HCT116 (cell line): ENCODE data around the gene CNTNAP2.

Experiments used
- CEBPB ChIP-seq: IDR thresholded peaks from 2 replicates; pipeline ENCODE4 v1.6.1; 2012; ENCODE audit warnings: low read depth
- CTCF ChIP-seq, 3 experiments: fragments of 200-600 bp in 1 of 3; sonication (generic) in 1 of 3; IDR thresholded peaks in 2 of 3; conservative IDR thresholded peaks in 1 of 3; 2 replicates each; pipeline ENCODE4 v1.5.1; 2012 to 2017; ENCODE audit warnings: low read depth in 2 of 3, low read length in 2 of 3, antibody characterized with exemption in 1 of 3, borderline replicate concordance in 1 of 3, control low read depth in 1 of 3, mild to moderate bottlenecking in 1 of 3, mixed read lengths in 1 of 3, mixed run types in 1 of 3, moderate library complexity in 1 of 3; ENCODE audit not compliant: insufficient read depth in 1 of 3
- EZH2 ChIP-seq: fragments of 200-600 bp; sonication (generic); IDR thresholded peaks from 2 replicates; pipeline ENCODE4 v1.6.1; 2017; ENCODE audit warnings: antibody characterized with exemption, mixed run types
- EZH2phosphoT487 ChIP-seq: fragments of 200-600 bp; IDR thresholded peaks from 2 replicates; pipeline ENCODE4 v1.6.1; 2018; ENCODE audit warnings: antibody characterized with exemption, borderline replicate concordance
- MAX ChIP-seq: IDR thresholded peaks from 2 replicates; pipeline ENCODE4 v1.6.1; 2012
- POLR2A ChIP-seq: IDR thresholded peaks from 2 replicates; pipeline ENCODE4 v1.7.0; 2011; ENCODE audit warnings: borderline replicate concordance; ENCODE audit not compliant: insufficient read depth, insufficient read length; ENCODE audit errors: extremely low read depth
- POLR2AphosphoS5 ChIP-seq: IDR thresholded peaks from 2 replicates; pipeline ENCODE4 v1.6.1; 2011; ENCODE audit warnings: mild to moderate bottlenecking, low read depth, low read length, moderate library complexity
- RAD21 ChIP-seq: IDR thresholded peaks from 2 replicates; pipeline ENCODE4 v1.6.1; 2012; ENCODE audit warnings: low read depth, mild to moderate bottlenecking
- REST ChIP-seq: IDR thresholded peaks from 2 replicates; pipeline ENCODE4 v1.6.1; 2012; ENCODE audit warnings: low read depth

DNA sequence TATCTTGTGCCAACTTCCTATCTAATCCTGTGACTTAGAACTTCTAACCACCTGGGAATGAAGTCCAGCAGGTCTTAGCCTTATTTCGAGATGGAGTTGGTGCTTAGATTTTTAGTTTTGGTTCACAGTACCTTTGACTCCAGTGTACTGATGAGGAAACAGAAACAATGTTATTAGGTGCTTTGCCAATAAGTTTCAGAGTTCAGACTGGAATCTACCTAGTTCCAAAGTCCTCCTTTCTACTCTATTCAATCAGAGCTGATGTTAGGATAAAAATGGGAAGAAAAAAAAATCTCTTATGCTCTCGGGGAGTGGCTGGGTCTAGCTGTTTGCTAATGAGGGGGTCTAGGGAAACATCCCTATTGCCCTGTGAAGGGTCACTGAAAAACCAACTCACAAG lies 1867.7 kb downstream of the CNTNAP2 start:
- TF ChIP-seq EZH2phosphoT487 (no peak), CTCF (IDR thresholded peaks at IDR 0.05 in 2 of 3, conservative IDR thresholded peaks at IDR 0.05 in 1 of 3; ENCODE audit: borderline replicate concordance in 1 of 3, insufficient read depth in 1 of 3, low read depth in 2 of 3, low read length in 2 of 3) (no peak), RAD21 (no peak), MAX (no peak), EZH2 (no peak), REST (no peak), CEBPB (no peak), POLR2AphosphoS5 (no peak), POLR2A (no peak)
